Measurements from ENCODE around the gene HDAC1. TPM values are rescaled to one million over a fixed set of nuclear protein-coding genes. Genes with fewer than 3 reads are reported as not detected.
A peak's percentile ranks its signal among the peaks of the same experiment; 100 is the strongest.
"Not testable (repeated sequence)": the region's sequence is repeated elsewhere in the genome, so short reads cannot be mapped to it uniquely, and the experiment has no call there.

Gene HDAC1
- total RNA-seq, 4 donors from 2014 or later: 49.5 to 60.5 (median 59.5) TPM

GRCh38 chr1:32286763-32287162 is 5.1 kb upstream of the HDAC1 start:
- H3K27me3 ChIP-seq: no peaks in the 10 kb centered on the region
- no peak overlapping the region for H3K27ac ChIP-seq
- no peak overlapping the region for H3K4me3 ChIP-seq
- H3K4me1 ChIP-seq: peaks cover 0 to 7% (median 0%) of the 10 kb centered on the region in 3 donors
- H3K9me3 ChIP-seq: no peaks in the 10 kb centered on the region
- no peak for ATAC-seq
- TF ChIP-seq CTCF (IDR thresholded peaks at IDR 0.05): no peak
- no peak for TF ChIP-seq POLR2AphosphoS5 (IDR thresholded peaks at IDR 0.05)
- TF ChIP-seq EP300 (IDR thresholded peaks at IDR 0.05): no peak
- no peak for TF ChIP-seq POLR2A (IDR thresholded peaks at IDR 0.05)
- WGBS, 2 donors (ENCODE audit: low coverage in 1 of 2): 95 to 100% methylated on average over 2 to 4 of the region's 4 CpGs
- no peaks in the 10 kb centered on the region for H3K36me3 ChIP-seq

GRCh38 chr1:32289256-32289655 is 2.6 kb upstream of the HDAC1 start:
- no peak for TF ChIP-seq POLR2AphosphoS5 (IDR thresholded peaks at IDR 0.05)
- no peak for TF ChIP-seq CTCF (IDR thresholded peaks at IDR 0.05)
- no peak for ATAC-seq
- Histone ChIP-seq H3K4me1 (peaks cover 0 to 23% (median 0%) of the 10 kb centered on the region in 3 donors), H3K4me3 (no peak overlapping the region), H3K27me3 (no peaks in the 10 kb centered on the region), H3K27ac (no peak overlapping the region), H3K36me3 (no peaks in the 10 kb centered on the region), H3K9me3 (no peaks in the 10 kb centered on the region)
- 83 to 96% methylated on average over 5 of the region's 7 CpGs for WGBS, 2 donors (ENCODE audit: low coverage in 1 of 2)

GRCh38 chr1:32291145-32291707 is 657 bp upstream of the HDAC1 start:
- Histone ChIP-seq H3K9me3 (no peaks in the 10 kb centered on the region), H3K27me3 (no peaks in the 10 kb centered on the region), H3K4me1 (peaks cover 0 to 23% (median 0%) of the 10 kb centered on the region in 3 donors), H3K4me3 (peak overlapping the region; percentile 79 to 82), H3K27ac (peak overlapping the region; percentile 60 to 89 (median 86)), H3K36me3 (no peaks in the 10 kb centered on the region)
- TF ChIP-seq POLR2AphosphoS5 (IDR thresholded peaks at IDR 0.05) (no peak), CTCF (IDR thresholded peaks at IDR 0.05) (no peak), EP300 (IDR thresholded peaks at IDR 0.05) (no peak), POLR2A (IDR thresholded peaks at IDR 0.05) (no peak)
- 56 to 58% methylated on average over 9 to 10 of the region's 10 CpGs for WGBS, 2 donors (ENCODE audit: low coverage in 1 of 2)
- ATAC-seq: no peak

- 90 to 92% methylated on average over 2 to 16 of the region's 16 CpGs for WGBS, 2 donors (ENCODE audit: low coverage in 1 of 2)
- H3K4me3 ChIP-seq, H3K4me1 ChIP-seq, H3K9me3 ChIP-seq, ATAC-seq, H3K27ac ChIP-seq, H3K27me3 ChIP-seq: not testable (repeated sequence)
- H3K36me3 ChIP-seq: peaks cover 0 to 17% of the 10 kb centered on the region in 2 donors
Observed at GRCh38 chr1:32298211-32298610, 6.3 kb downstream of the HDAC1 start.

GRCh38 chr1:32299327-32299726 is 7.4 kb downstream of the HDAC1 start:
- no peak for ATAC-seq
- no peaks in the 10 kb centered on the region for H3K9me3 ChIP-seq
- no peaks in the 10 kb centered on the region for H3K27me3 ChIP-seq
- peaks cover 0 to 28% of the 10 kb centered on the region in 2 donors for H3K36me3 ChIP-seq
- TF ChIP-seq POLR2A (IDR thresholded peaks at IDR 0.05) (no peak), POLR2AphosphoS5 (IDR thresholded peaks at IDR 0.05) (no peak), EP300 (IDR thresholded peaks at IDR 0.05) (no peak), CTCF (IDR thresholded peaks at IDR 0.05) (no peak)
- H3K4me1 ChIP-seq: no peaks in the 10 kb centered on the region
- no peak overlapping the region for H3K4me3 ChIP-seq
- no peak overlapping the region for H3K27ac ChIP-seq

All from gastroesophageal sphincter (tissue), 4 donors.